Smooth muscle cell of the umbilical artery (primary cell): Measurements from ENCODE around the gene SPI1. TPM values are rescaled to one million over a fixed set of nuclear protein-coding genes. Genes with fewer than 3 reads are reported as not detected.

Source experiments
- total RNA-seq: library from RNA; depleted of rRNA; stranded (reverse); fragments of >200 nt; gene quantifications from 2 replicates; pipeline ENCODE4 v1.2.3, GENCODE V29; 2014

SPI1 gene
- not detected in 2 replicates for total RNA-seq

GRCh38 chr11:47378010-47378835 is at the start of gene SPI1:
SPI1 (minus strand) TSS chr11:47378547; CDS start chr11:47378353, 194 bp downstream.

GRCh38 chr11:47426062-47426956 is 48.0 kb upstream of the SPI1 start, which contains the start of gene PSMC3:
PSMC3 (minus strand) TSS chr11:47426439; CDS start chr11:47426279, 160 bp downstream.

GRCh38 chr11:47407746-47408590 is 29.6 kb upstream of the SPI1 start, which contains the start of gene SLC39A13:
SLC39A13 (plus strand) TSS chr11:47408590; CDS start chr11:47410095, 1,505 bp downstream.

GRCh38 chr11:47352556-47352955 is 25.8 kb downstream of the SPI1 start, which contains the start of gene MYBPC3:
MYBPC3 (minus strand) TSS chr11:47352702; CDS start chr11:47352647, 55 bp downstream.

Other genes starting within 250 kb of the SPI1 start
- 103 and 125 TPM in 2 replicates for gene ARFGAP2, start 201.7 kb downstream of the SPI1 start, total RNA-seq
- 13.4 and 15.7 TPM in 2 replicates for gene PACSIN3, start 192.1 kb downstream of the SPI1 start, total RNA-seq
- gene DDB2, start 163.6 kb downstream of the SPI1 start, total RNA-seq = 30.3 and 31.5 TPM in 2 replicates
- gene ACP2, start 129.7 kb downstream of the SPI1 start, total RNA-seq = 19.1 and 24.6 TPM in 2 replicates
- 4.4 and 4.8 TPM in 2 replicates for gene NR1H3, start 120.6 kb downstream of the SPI1 start, total RNA-seq
- 14.3 and 21.3 TPM in 2 replicates for gene MADD, start 108.4 kb downstream of the SPI1 start, total RNA-seq
- gene MYBPC3, start 25.8 kb downstream of the SPI1 start, total RNA-seq = not detected in 2 replicates
- 70.4 and 120 TPM in 2 replicates for gene SLC39A13, start 30.0 kb upstream of the SPI1 start, total RNA-seq
- 117 and 208 TPM in 2 replicates for gene PSMC3, start 47.9 kb upstream of the SPI1 start, total RNA-seq
- gene RAPSN, start 70.6 kb upstream of the SPI1 start, total RNA-seq = under 0.01 and 0.05 TPM in 2 replicates
- 67.1 and 125 TPM in 2 replicates for gene CELF1, start 174.6 kb upstream of the SPI1 start, total RNA-seq
- gene PTPMT1, start 187.1 kb upstream of the SPI1 start, total RNA-seq = 59.8 and 60.6 TPM in 2 replicates
- 17.6 and 24.9 TPM in 2 replicates for gene KBTBD4, start 200.4 kb upstream of the SPI1 start, total RNA-seq
- gene NDUFS3, start 200.5 kb upstream of the SPI1 start, total RNA-seq = 43.2 and 66.2 TPM in 2 replicates
- not detected in 2 replicates for gene FAM180B, start 208.1 kb upstream of the SPI1 start, total RNA-seq
- under 0.01 and 0.05 TPM in 2 replicates for gene C1QTNF4, start 215.9 kb upstream of the SPI1 start, total RNA-seq